Keratinocyte (primary cell): Measurements from ENCODE around the gene MGAM2. TPM values are rescaled to one million over a fixed set of nuclear protein-coding genes. Genes with fewer than 3 reads are reported as not detected.

Source experiments
- DNase-seq: peaks from one replicate; pipeline ENCODE4 v3.0.0-alpha.2; 2011; ENCODE audit warnings: low read depth, missing footprints, low spot score
- FAIRE-seq: peaks from 2 replicates; lab custom pipeline; 2011; peaks lifted over from hg19 to GRCh38; lab: Jason Lieb, UNC
- H2AFZ ChIP-seq: 2 replicates; pipeline ENCODE4 v1.6.0; 2012; ENCODE audit warnings: low read length, control low read depth, inconsistent platforms; ENCODE audit not compliant: control insufficient read depth
- H3K27ac ChIP-seq: 2 replicates; pipeline ENCODE4 v1.5.1; 2011; ENCODE audit warnings: low read length; ENCODE audit not compliant: control insufficient read depth, insufficient read depth
- H3K27me3 ChIP-seq: 3 replicates; pipeline ENCODE4 v1.6.0; 2011; ENCODE audit warnings: low read length; ENCODE audit not compliant: control insufficient read depth, insufficient read depth; ENCODE audit errors: extremely low read depth
- H3K36me3 ChIP-seq, 2 experiments: 2 replicates in 1 of 2; 3 replicates in 1 of 2; pipeline ENCODE4 v1.5.1; 2011; ENCODE audit warnings: low read length in 2 of 2, mild to moderate bottlenecking in 1 of 2; ENCODE audit not compliant: control insufficient read depth in 2 of 2, insufficient read depth in 2 of 2; ENCODE audit errors: extremely low read depth in 1 of 2
- H3K4me1 ChIP-seq: 3 replicates; pipeline ENCODE4 v1.5.1; 2011; ENCODE audit warnings: low read length; ENCODE audit not compliant: control insufficient read depth, insufficient read depth; ENCODE audit errors: extremely low read depth
- H3K4me2 ChIP-seq: 3 replicates; pipeline ENCODE4 v1.6.0; 2011; ENCODE audit warnings: low read depth, low read length; ENCODE audit not compliant: control insufficient read depth, insufficient read depth; ENCODE audit errors: extremely low read depth
- H3K4me3 ChIP-seq, 3 experiments: fragments of 200-600 bp in 1 of 3; sonication (generic) in 1 of 3; 2 replicates in 2 of 3; 3 replicates in 1 of 3; pipeline ENCODE4 v1.5.1; 2011 to 2016; ENCODE audit warnings: low read length in 3 of 3, mild to moderate bottlenecking in 3 of 3, control low read depth in 2 of 3, inconsistent platforms in 1 of 3, low read depth in 1 of 3, mixed read lengths in 1 of 3, mixed run types in 1 of 3, moderate library complexity in 1 of 3; ENCODE audit not compliant: control insufficient read depth in 2 of 3, insufficient read depth in 2 of 3; ENCODE audit errors: extremely low read depth in 1 of 3
- H3K79me2 ChIP-seq: 2 replicates; pipeline ENCODE4 v1.6.0; 2012; ENCODE audit warnings: low read length; ENCODE audit not compliant: control insufficient read depth, insufficient read depth
- H3K9ac ChIP-seq: 3 replicates; pipeline ENCODE4 v1.6.0; 2011; ENCODE audit warnings: low read length; ENCODE audit not compliant: control insufficient read depth, insufficient read depth; ENCODE audit errors: extremely low read depth
- H3K9me1 ChIP-seq: 3 replicates; pipeline ENCODE4 v1.6.0; 2011; ENCODE audit warnings: low read length; ENCODE audit not compliant: control insufficient read depth, insufficient read depth; ENCODE audit errors: extremely low read depth
- H3K9me3 ChIP-seq: 2 replicates; pipeline ENCODE4 v1.5.1; 2012; ENCODE audit warnings: low read depth, low read length; ENCODE audit not compliant: control insufficient read depth
- H4K20me1 ChIP-seq: 3 replicates; pipeline ENCODE4 v1.6.0; 2011; ENCODE audit warnings: low read length; ENCODE audit not compliant: control insufficient read depth, insufficient read depth; ENCODE audit errors: extremely low read depth
- CTCF ChIP-seq, 3 experiments: IDR thresholded peaks in 1 of 3; conservative IDR thresholded peaks in 1 of 3; optimal IDR thresholded peaks in 1 of 3; 2 replicates in 2 of 3; 3 replicates in 1 of 3; pipeline versions ENCODE3 to v1.5.1; 2011; ENCODE audit warnings: low read length in 3 of 3, mild to moderate bottlenecking in 3 of 3, moderate library complexity in 2 of 3, control low read depth in 1 of 3, inconsistent platforms in 1 of 3; ENCODE audit not compliant: insufficient read depth in 2 of 3; ENCODE audit errors: extremely low read depth in 1 of 3
- EZH2 ChIP-seq: IDR thresholded peaks from one replicate; pipeline ENCODE4 v1.6.1; 2012; ENCODE audit warnings: inconsistent platforms, mild to moderate bottlenecking, low read length, moderate library complexity
- dilution Hi-C: fragments of 300-500 bp; cut with MboI; formaldehyde crosslinking; loops from one replicate; pipeline ENCODE4 v1.7.0; 2020; ENCODE audit warnings: low sequenced_read_pairs; ENCODE audit not compliant: extremely low pct_ligation_motif_present
- polyA plus RNA-seq, 5 experiments: library from polyadenylated mRNA; depleted of rRNA in 3 of 5; stranded (reverse) in 3 of 5; stranded (forward) in 1 of 5; unstranded in 1 of 5; fragments of >200 nt; gene quantifications; 1 replicate in 1 of 5; 2 replicates in 3 of 5; 3 replicates in 1 of 5; pipeline versions ENCODE4 v1.2.1 to v1.2.3, GENCODE V29; 2011 to 2012; ENCODE audit warnings: missing spikeins in 2 of 5, low read depth in 1 of 5, low replicate concordance in 1 of 5

Gene MGAM2
- polyA plus RNA-seq, 1 donor (not counting 4 experiments of a cell fraction or from before 2014, with no cell fraction given): 0.04 TPM

GRCh38 chr7:142175594-142175993 is 64.1 kb downstream of the MGAM2 start:
- no peak for TF ChIP-seq EZH2
- TF ChIP-seq CTCF (optimal IDR thresholded peaks at IDR 0.05 in 1 of 3, IDR thresholded peaks at IDR 0.05 in 1 of 3, conservative IDR thresholded peaks at IDR 0.05 in 1 of 3; ENCODE audit: extremely low read depth in 1 of 3, insufficient read depth in 2 of 3, low read length in 3 of 3): no peak
- Histone ChIP-seq H3K9me1 (no peaks in the 10 kb centered on the region), H3K4me2 (no peak overlapping the region), H3K4me1 (no peaks in the 10 kb centered on the region), H3K9me3 (no peaks in the 10 kb centered on the region), H3K9ac (no peak overlapping the region), H3K4me3 (no peak overlapping the region), H3K27me3 (peaks cover 5% of the 10 kb centered on the region), H3K79me2 (no peaks in the 10 kb centered on the region), H4K20me1 (no peaks in the 10 kb centered on the region), H2AFZ (no peak overlapping the region), H3K36me3 (no peaks in the 10 kb centered on the region), H3K27ac (no peak overlapping the region)
- dilution Hi-C loops: no loop called here
- FAIRE-seq: no peak
- DNase-seq: no peak

GRCh38 chr7:142176901-142177300 is 65.4 kb downstream of the MGAM2 start:
- no peak for FAIRE-seq
- TF ChIP-seq CTCF (optimal IDR thresholded peaks at IDR 0.05 in 1 of 3, IDR thresholded peaks at IDR 0.05 in 1 of 3, conservative IDR thresholded peaks at IDR 0.05 in 1 of 3; ENCODE audit: extremely low read depth in 1 of 3, insufficient read depth in 2 of 3, low read length in 3 of 3): no peak
- TF ChIP-seq EZH2: no peak
- dilution Hi-C loops: no loop called here

More at GRCh38 chr7:142176901-142177300, 65.4 kb downstream of the MGAM2 start:
- H3K4me3 ChIP-seq: no peak overlapping the region
- H4K20me1 ChIP-seq: no peaks in the 10 kb centered on the region
- H3K4me2 ChIP-seq: no peak overlapping the region
- DNase-seq: no peak
- peaks cover 5% of the 10 kb centered on the region for H3K27me3 ChIP-seq
- no peak overlapping the region for H3K9ac ChIP-seq
- no peaks in the 10 kb centered on the region for H3K36me3 ChIP-seq
- H3K9me1 ChIP-seq: no peaks in the 10 kb centered on the region
- no peak overlapping the region for H2AFZ ChIP-seq
- H3K9me3 ChIP-seq: no peaks in the 10 kb centered on the region
- H3K4me1 ChIP-seq: no peaks in the 10 kb centered on the region
- no peak overlapping the region for H3K27ac ChIP-seq
- no peaks in the 10 kb centered on the region for H3K79me2 ChIP-seq
